Suppressor macrophage treated with lipopolysaccharide for 1 hour (primary cell): Measurements from ENCODE around the gene EVI5.

Experiments used
- DNase-seq, 3 donors: peaks; one replicate each; pipeline ENCODE4 v3.0.0-alpha.2; 2020 to 2022

The EVI5 gene

GRCh38 chr1:92505015-92505692 is 279.8 kb downstream of the EVI5 start:
- DNase-seq: peak in 2 of 3 donors; percentile 15 to 20

GRCh38 chr1:92504291-92505014 is 280.5 kb downstream of the EVI5 start:
- DNase-seq: peak; percentile 20 to 44 (median 20)

- DNase-seq: no peak
Observed at GRCh38 chr1:92503926-92504285, 281.0 kb downstream of the EVI5 start.

- no peak for DNase-seq
Observed at GRCh38 chr1:92503043-92503925, 281.6 kb downstream of the EVI5 start.

- DNase-seq: peak; percentile 36 to 71 (median 60)
Observed at GRCh38 chr1:92502247-92502646, 282.7 kb downstream of the EVI5 start.

GRCh38 chr1:92500552-92500951 is 284.4 kb downstream of the EVI5 start:
- no peak for DNase-seq

GRCh38 chr1:92495392-92496063 is 289.4 kb downstream of the EVI5 start:
- no peak for DNase-seq

GRCh38 chr1:92494485-92495141 is 290.3 kb downstream of the EVI5 start:
- DNase-seq: no peak

- DNase-seq: no peak
Observed at GRCh38 chr1:92493139-92493538, 291.8 kb downstream of the EVI5 start.

GRCh38 chr1:92488832-92489231 is 296.1 kb downstream of the EVI5 start:
- no peak for DNase-seq

- DNase-seq: no peak
Observed at GRCh38 chr1:92488416-92488815, 296.5 kb downstream of the EVI5 start.

GRCh38 chr1:92487078-92487605 is 297.8 kb downstream of the EVI5 start:
- DNase-seq: no peak

- DNase-seq: peak; percentile 71 to 83 (median 77)
Observed at GRCh38 chr1:92486251-92487077, 298.4 kb downstream of the EVI5 start, which contains the start of gene GFI1. Gene GFI1, minus strand, starts transcription at chr1:92486925. Its CDS starts 3,438 bp downstream, at chr1:92483487.

- DNase-seq: peak in 2 of 3 donors; percentile 32 to 54
Observed at GRCh38 chr1:92485381-92486250, 299.3 kb downstream of the EVI5 start.

GRCh38 chr1:92484472-92485380 is 300.2 kb downstream of the EVI5 start:
- peak; percentile 32 to 60 (median 38) for DNase-seq

- peak; percentile 38 to 59 (median 43) for DNase-seq
Observed at GRCh38 chr1:92483610-92484471, 301.1 kb downstream of the EVI5 start.
